ENCODE results near the gene NTRK2. TPM values are rescaled to one million over a fixed set of nuclear protein-coding genes. Genes with fewer than 3 reads are reported as not detected.
"Not testable (repeated sequence)": the region's sequence is repeated elsewhere in the genome, so short reads cannot be mapped to it uniquely, and the experiment has no call there.

Gene NTRK2
- total RNA-seq, 4 donors from 2014 or later: 1.1 to 7.3 (median 1.5) TPM

DNA sequence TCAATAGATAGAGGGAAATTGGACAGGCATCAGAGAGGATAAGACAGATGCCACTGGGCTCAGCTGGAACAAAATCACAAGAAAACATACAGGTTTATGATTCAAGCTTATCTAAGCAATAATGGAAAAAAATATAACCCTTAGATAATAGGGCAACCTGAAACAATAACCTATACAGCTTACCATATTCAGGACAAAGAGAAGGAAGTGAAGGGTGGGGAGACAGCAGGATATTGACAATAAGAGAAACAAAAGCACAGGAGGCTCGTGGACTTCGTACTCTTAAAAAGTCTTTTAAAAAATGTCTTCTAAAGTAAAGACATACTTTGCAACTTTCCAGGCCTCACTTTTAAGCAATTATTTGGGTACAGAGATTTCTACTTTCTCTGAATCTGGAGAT is 225.3 kb downstream of the NTRK2 start:
- Histone ChIP-seq H3K27me3 (no peaks in the 10 kb centered on the region), H3K4me3 (no peak overlapping the region), H3K4me1 (no peaks in the 10 kb centered on the region), H3K36me3 (no peaks in the 10 kb centered on the region), H3K9me3 (no peaks in the 10 kb centered on the region), H3K27ac (no peak overlapping the region)
- ATAC-seq (no peak), DNase-seq (no peak)
- intact Hi-C loops (cut with DNase I; ENCODE audit: low total_unique reads): no loop called here
- in situ Hi-C loops (cut with MboI; ENCODE audit: low sequenced_read_pairs in 4 of 4): no loop called here
- no peak for TF ChIP-seq POLR2A (IDR thresholded peaks at IDR 0.05)
- TF ChIP-seq CTCF (IDR thresholded peaks at IDR 0.05 in 4 of 5, conservative IDR thresholded peaks at IDR 0.05 in 1 of 5): no peak

DNA sequence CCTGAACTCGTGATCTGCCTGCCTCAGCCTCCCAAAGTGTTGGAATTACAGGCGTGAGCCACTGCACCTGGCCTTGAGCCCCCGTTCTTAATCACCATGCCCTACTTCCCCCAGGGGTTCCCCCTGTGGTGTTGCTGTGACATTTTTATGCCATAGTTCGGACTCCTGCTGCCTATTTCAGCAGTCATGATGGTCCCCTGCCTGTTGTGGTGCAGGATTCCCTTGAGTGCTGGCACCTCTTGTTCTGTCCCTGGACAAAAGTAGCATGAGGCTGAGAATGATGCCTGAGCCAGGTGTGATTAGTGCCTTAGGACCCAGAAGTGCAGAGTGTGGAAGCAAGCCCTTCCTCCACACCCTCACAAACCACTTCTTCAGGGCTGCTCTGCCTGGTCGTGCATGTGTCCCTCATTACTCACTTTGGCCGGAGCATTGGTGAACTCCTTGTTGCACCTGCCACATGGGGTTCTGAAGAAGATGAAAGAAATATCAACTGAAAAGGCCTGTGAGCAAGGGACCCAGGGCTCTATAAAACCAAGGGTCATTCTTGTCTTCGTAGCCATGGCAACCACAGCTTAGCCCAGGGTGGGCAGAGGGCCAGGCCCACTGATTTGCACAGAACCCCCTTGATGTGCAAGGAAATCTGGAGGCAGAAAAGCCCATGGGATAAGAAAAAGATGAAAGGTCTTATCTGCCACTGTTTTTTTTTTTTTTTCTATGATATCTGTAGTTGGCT is 228.0 kb downstream of the NTRK2 start:
- ATAC-seq (no peak), DNase-seq (no peak)
- H3K27ac ChIP-seq: no peak overlapping the region
- in situ Hi-C loops (cut with MboI; ENCODE audit: low sequenced_read_pairs in 4 of 4) (no loop called here), intact Hi-C loops (cut with DNase I; ENCODE audit: low total_unique reads) (no loop called here)
- no peak overlapping the region for H3K4me3 ChIP-seq
- H3K36me3 ChIP-seq: no peaks in the 10 kb centered on the region
- H3K9me3 ChIP-seq: no peaks in the 10 kb centered on the region
- H3K27me3 ChIP-seq: no peaks in the 10 kb centered on the region
- H3K4me1 ChIP-seq: no peaks in the 10 kb centered on the region
- TF ChIP-seq POLR2A (IDR thresholded peaks at IDR 0.05) (no peak), CTCF (IDR thresholded peaks at IDR 0.05 in 4 of 5, conservative IDR thresholded peaks at IDR 0.05 in 1 of 5) (no peak)

DNA sequence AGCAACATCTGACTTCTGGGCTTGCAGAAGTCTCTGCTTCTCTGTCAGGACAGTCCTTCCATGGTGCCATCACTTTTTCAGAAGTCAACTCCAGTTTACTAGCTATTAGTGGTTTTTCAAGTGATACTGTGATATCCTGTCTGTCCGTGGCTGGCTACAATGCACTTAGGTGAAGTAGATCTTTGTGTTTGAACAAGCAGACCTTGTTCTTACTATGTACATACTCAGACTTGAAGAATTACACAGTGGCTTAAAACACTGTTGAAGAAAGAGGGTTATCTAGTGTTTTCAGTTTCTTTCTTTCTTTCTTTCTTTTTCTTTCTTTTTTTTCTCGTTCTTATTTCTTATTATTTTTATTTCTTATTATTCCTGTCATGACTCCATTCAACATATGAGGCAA is 228.7 kb downstream of the NTRK2 start:
- Histone ChIP-seq H3K36me3 (no peaks in the 10 kb centered on the region), H3K4me1 (no peaks in the 10 kb centered on the region), H3K9me3 (no peaks in the 10 kb centered on the region), H3K4me3 (no peak overlapping the region), H3K27me3 (no peaks in the 10 kb centered on the region), H3K27ac (no peak overlapping the region)
- in situ Hi-C loops (cut with MboI; ENCODE audit: low sequenced_read_pairs in 4 of 4): no loop called here
- intact Hi-C loops (cut with DNase I; ENCODE audit: low total_unique reads): no loop called here
- ATAC-seq (no peak), DNase-seq (no peak)
- TF ChIP-seq CTCF (IDR thresholded peaks at IDR 0.05 in 4 of 5, conservative IDR thresholded peaks at IDR 0.05 in 1 of 5) (no peak), POLR2A (IDR thresholded peaks at IDR 0.05) (no peak)

DNA sequence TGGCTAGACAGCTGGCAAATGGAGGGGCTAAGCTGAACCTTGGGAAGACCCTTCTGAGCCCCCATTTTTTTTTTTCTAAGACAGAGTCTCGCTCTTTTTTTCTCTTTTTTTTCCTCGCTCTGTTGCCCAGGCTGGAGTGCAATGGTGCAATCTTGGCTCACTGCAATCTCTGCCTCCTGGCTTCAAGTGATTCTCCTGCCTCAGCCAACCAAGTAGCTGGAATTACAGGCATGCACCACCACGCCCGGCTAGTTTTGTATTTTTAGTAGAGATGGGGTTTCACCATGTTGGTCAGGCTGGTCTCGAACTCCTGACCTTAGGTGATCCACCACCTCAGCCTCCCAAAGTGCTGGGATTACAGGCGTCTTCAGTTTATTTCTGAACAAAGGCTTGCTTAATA is 229.1 kb downstream of the NTRK2 start:
- H3K36me3 ChIP-seq; H3K4me1 ChIP-seq; H3K27me3 ChIP-seq; H3K27ac ChIP-seq; H3K4me3 ChIP-seq; in situ Hi-C loops (cut with MboI; ENCODE audit: low sequenced_read_pairs in 4 of 4); H3K9me3 ChIP-seq; DNase-seq; intact Hi-C loops (cut with DNase I; ENCODE audit: low total_unique reads); ATAC-seq: not testable (repeated sequence)

GRCh38 chr9:84899326-84899725 is 229.8 kb downstream of the NTRK2 start:
- no peaks in the 10 kb centered on the region for H3K4me1 ChIP-seq
- H3K27me3 ChIP-seq: no peaks in the 10 kb centered on the region
- in situ Hi-C loops (cut with MboI; ENCODE audit: low sequenced_read_pairs in 4 of 4) (no loop called here), intact Hi-C loops (cut with DNase I; ENCODE audit: low total_unique reads) (no loop called here)
- H3K4me3 ChIP-seq: no peak overlapping the region
- no peaks in the 10 kb centered on the region for H3K9me3 ChIP-seq
- DNase-seq (no peak), ATAC-seq (no peak)
- no peaks in the 10 kb centered on the region for H3K36me3 ChIP-seq
- TF ChIP-seq POLR2A (IDR thresholded peaks at IDR 0.05) (no peak), CTCF (IDR thresholded peaks at IDR 0.05 in 4 of 5, conservative IDR thresholded peaks at IDR 0.05 in 1 of 5) (no peak)
- no peak overlapping the region for H3K27ac ChIP-seq
